ENCODE data around the gene COL9A3.

GRCh38 chr20:62880147-62880934 lies 63.5 kb downstream of the COL9A3 start:
- TF ChIP-seq EP300 (IDR thresholded peaks at IDR 0.05; ENCODE audit: borderline replicate concordance), result no peak
- TF ChIP-seq YY1 (IDR thresholded peaks at IDR 0.05; ENCODE audit: low read depth), result no peak
- TF ChIP-seq RAD21 (IDR thresholded peaks at IDR 0.05; ENCODE audit: low read depth), result no peak
- TF ChIP-seq EGR1 (IDR thresholded peaks at IDR 0.05), result no peak
- no peak for TF ChIP-seq MAX (IDR thresholded peaks at IDR 0.05)
- no peak for TF ChIP-seq USF1 (IDR thresholded peaks at IDR 0.05)
- no peak for TF ChIP-seq REST (IDR thresholded peaks at IDR 0.05; ENCODE audit: low read depth)
- TF ChIP-seq TCF12 (IDR thresholded peaks at IDR 0.05; ENCODE audit: low read depth), result no peak
